SK-N-SH treated with all-trans-retinoic acid at 6 μM for 48 hours (cell line): ENCODE measurements around the gene YPEL3.

Experiments
- ATAC-seq: fragments of 200-7000 bp; cut with Tn5 transposase; 3 replicates; pipeline ENCODE4 v1.9.1; 2020; ENCODE audit warnings: mild to moderate bottlenecking, moderate library complexity
- ARNTL ChIP-seq: fragments of 450-650 bp; formaldehyde crosslinking; IDR thresholded peaks from 2 replicates; pipeline ENCODE4 v1.5.0; 2020; ENCODE audit warnings: low read depth, mild to moderate bottlenecking, moderate library complexity, borderline replicate concordance
- BACH2 ChIP-seq: fragments of 250-450 bp; sonication (Bioruptor Pico); IDR thresholded peaks from 2 replicates; pipeline ENCODE4 v1.9.0; 2021; ENCODE audit warnings: mild to moderate bottlenecking, borderline replicate concordance
- CSDC2 ChIP-seq: fragments of 250-450 bp; sonication (Bioruptor Pico); IDR thresholded peaks from 2 replicates; pipeline ENCODE4 v1.5.0; 2020; ENCODE audit warnings: mild to moderate bottlenecking, moderate library complexity
- ESRRG ChIP-seq: fragments of 250-450 bp; sonication (Bioruptor Pico); IDR thresholded peaks from 2 replicates; pipeline ENCODE4 v1.6.1; 2021; ENCODE audit warnings: mild to moderate bottlenecking
- GLIS3 ChIP-seq: fragments of 250-450 bp; sonication (Bioruptor Pico); IDR thresholded peaks from 2 replicates; pipeline ENCODE4 v1.5.0; 2020; ENCODE audit warnings: mild to moderate bottlenecking, moderate library complexity
- ISL1 ChIP-seq: fragments of 250-450 bp; sonication (Bioruptor Pico); IDR thresholded peaks from 2 replicates; pipeline ENCODE4 v2.1.2; 2022; ENCODE audit warnings: mild to moderate bottlenecking, moderate library complexity
- OSR1 ChIP-seq: fragments of 250-450 bp; sonication (Bioruptor Pico); IDR thresholded peaks from 2 replicates; pipeline ENCODE4 v1.8.0; 2022; ENCODE audit warnings: moderate library complexity, mild to moderate bottlenecking, inconsistent platforms
- POU6F1 ChIP-seq: fragments of 250-450 bp; sonication (Bioruptor Pico); IDR thresholded peaks from 2 replicates; pipeline ENCODE4 v1.8.0; 2021; ENCODE audit warnings: low read depth, mild to moderate bottlenecking, moderate library complexity, borderline replicate concordance
- PPARA ChIP-seq: fragments of 250-450 bp; sonication (Bioruptor Pico); IDR thresholded peaks from 2 replicates; pipeline ENCODE4 v1.5.0; 2020; ENCODE audit warnings: mild to moderate bottlenecking, borderline replicate concordance
- SNAI2 ChIP-seq: fragments of 250-450 bp; sonication (Bioruptor Pico); IDR thresholded peaks from 2 replicates; pipeline ENCODE4 v1.5.0; 2020; ENCODE audit warnings: mild to moderate bottlenecking, moderate library complexity
- TCF4 ChIP-seq: fragments of 250-450 bp; sonication (Bioruptor Pico); IDR thresholded peaks from 2 replicates; pipeline ENCODE4 v1.8.0; 2021; ENCODE audit warnings: mild to moderate bottlenecking, moderate library complexity, borderline replicate concordance
- TSHZ2 ChIP-seq: fragments of 250-450 bp; sonication (Bioruptor Pico); IDR thresholded peaks from 2 replicates; pipeline ENCODE4 v1.5.0; 2020; ENCODE audit warnings: mild to moderate bottlenecking, moderate library complexity
- ZC3H10 ChIP-seq: fragments of 250-450 bp; sonication (Bioruptor Pico); IDR thresholded peaks from 2 replicates; pipeline ENCODE4 v1.5.1; 2021; ENCODE audit warnings: mild to moderate bottlenecking, moderate library complexity
- ZFP3 ChIP-seq: fragments of 250-450 bp; sonication (Bioruptor Pico); IDR thresholded peaks from 2 replicates; pipeline ENCODE4 v1.5.0; 2020; ENCODE audit warnings: mild to moderate bottlenecking, moderate library complexity
- ZFP30 ChIP-seq: fragments of 450-650 bp; formaldehyde crosslinking; IDR thresholded peaks from 2 replicates; pipeline ENCODE4 v1.5.0; 2022; ENCODE audit warnings: mild to moderate bottlenecking, moderate library complexity
- ZNF70 ChIP-seq: fragments of 450-650 bp; formaldehyde crosslinking; IDR thresholded peaks from 2 replicates; pipeline ENCODE4 v1.5.0; 2020; ENCODE audit warnings: mild to moderate bottlenecking, moderate library complexity
- ZNF8 ChIP-seq: fragments of 450-650 bp; formaldehyde crosslinking; IDR thresholded peaks from 2 replicates; pipeline ENCODE4 v1.5.0; 2020; ENCODE audit warnings: mild to moderate bottlenecking, moderate library complexity
- TF ChIP-seq, protein P1 (sequence below): fragments of 250-450 bp; sonication (Bioruptor Pico); IDR thresholded peaks from 2 replicates; pipeline ENCODE4 v1.8.0; 2020; ENCODE audit warnings: mild to moderate bottlenecking, moderate library complexity, borderline replicate concordance
- TF ChIP-seq, protein P2 (sequence below): fragments of 250-450 bp; sonication (Bioruptor Pico); IDR thresholded peaks from 2 replicates; pipeline ENCODE4 v1.5.1; 2021; ENCODE audit warnings: mild to moderate bottlenecking, moderate library complexity

Gene YPEL3

GRCh38 chr16:30124985-30125379 is 29.0 kb upstream of the YPEL3 start:
- TF ChIP-seq, protein P1, sequence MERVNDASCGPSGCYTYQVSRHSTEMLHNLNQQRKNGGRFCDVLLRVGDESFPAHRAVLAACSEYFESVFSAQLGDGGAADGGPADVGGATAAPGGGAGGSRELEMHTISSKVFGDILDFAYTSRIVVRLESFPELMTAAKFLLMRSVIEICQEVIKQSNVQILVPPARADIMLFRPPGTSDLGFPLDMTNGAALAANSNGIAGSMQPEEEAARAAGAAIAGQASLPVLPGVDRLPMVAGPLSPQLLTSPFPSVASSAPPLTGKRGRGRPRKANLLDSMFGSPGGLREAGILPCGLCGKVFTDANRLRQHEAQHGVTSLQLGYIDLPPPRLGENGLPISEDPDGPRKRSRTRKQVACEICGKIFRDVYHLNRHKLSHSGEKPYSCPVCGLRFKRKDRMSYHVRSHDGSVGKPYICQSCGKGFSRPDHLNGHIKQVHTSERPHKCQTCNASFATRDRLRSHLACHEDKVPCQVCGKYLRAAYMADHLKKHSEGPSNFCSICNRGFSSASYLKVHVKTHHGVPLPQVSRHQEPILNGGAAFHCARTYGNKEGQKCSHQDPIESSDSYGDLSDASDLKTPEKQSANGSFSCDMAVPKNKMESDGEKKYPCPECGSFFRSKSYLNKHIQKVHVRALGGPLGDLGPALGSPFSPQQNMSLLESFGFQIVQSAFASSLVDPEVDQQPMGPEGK (CRISPR knock-in tag): no peak
- TF ChIP-seq TSHZ2 (no peak), BACH2 (CRISPR knock-in tag) (no peak), SNAI2 (no peak), PPARA (CRISPR knock-in tag) (no peak), ZFP3 (CRISPR knock-in tag) (no peak), ISL1 (CRISPR knock-in tag) (no peak)
- ATAC-seq: no peak

DNA sequence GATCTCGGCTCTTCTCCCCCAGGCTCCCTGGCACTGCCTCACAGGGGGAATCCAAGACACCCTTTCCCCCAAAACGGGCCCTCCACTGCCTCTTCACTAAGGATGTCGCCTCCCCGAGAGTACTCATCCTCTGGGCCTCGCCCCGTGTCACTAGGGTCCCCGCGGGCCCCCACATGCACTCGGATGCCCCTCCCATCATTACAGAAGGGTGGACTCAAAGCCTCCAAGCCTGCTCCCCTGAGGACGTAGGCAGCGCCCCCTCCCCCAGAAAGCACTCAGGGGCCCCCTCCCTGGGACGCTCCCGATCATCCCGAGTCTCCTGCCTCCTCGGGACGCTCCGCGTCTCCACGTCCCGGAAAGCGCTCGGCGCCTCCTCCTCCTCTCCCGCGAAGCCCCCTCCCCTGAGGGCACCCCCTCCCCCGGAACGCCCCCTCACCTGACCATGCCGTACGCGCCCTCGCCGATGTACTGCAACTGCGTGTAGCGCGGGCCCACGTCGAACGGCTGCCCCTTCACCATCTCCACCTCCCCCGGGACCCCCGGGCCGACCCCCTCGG is 26.7 kb upstream of the YPEL3 start:
- no peak for TF ChIP-seq ISL1 (CRISPR knock-in tag)
- no peak for TF ChIP-seq ZNF8 (CRISPR knock-in tag)
- no peak for TF ChIP-seq GLIS3 (CRISPR knock-in tag)
- no peak for TF ChIP-seq ZC3H10 (CRISPR knock-in tag)
- TF ChIP-seq, protein P1 (CRISPR knock-in tag): 0 out of 2 replicates have a peak, but pooled peaks have one; percentile 35
- TF ChIP-seq ESRRG: no peak
- TF ChIP-seq SNAI2: no peak
- TF ChIP-seq ZNF70: no peak
- ATAC-seq: peak; percentile 36

DNA sequence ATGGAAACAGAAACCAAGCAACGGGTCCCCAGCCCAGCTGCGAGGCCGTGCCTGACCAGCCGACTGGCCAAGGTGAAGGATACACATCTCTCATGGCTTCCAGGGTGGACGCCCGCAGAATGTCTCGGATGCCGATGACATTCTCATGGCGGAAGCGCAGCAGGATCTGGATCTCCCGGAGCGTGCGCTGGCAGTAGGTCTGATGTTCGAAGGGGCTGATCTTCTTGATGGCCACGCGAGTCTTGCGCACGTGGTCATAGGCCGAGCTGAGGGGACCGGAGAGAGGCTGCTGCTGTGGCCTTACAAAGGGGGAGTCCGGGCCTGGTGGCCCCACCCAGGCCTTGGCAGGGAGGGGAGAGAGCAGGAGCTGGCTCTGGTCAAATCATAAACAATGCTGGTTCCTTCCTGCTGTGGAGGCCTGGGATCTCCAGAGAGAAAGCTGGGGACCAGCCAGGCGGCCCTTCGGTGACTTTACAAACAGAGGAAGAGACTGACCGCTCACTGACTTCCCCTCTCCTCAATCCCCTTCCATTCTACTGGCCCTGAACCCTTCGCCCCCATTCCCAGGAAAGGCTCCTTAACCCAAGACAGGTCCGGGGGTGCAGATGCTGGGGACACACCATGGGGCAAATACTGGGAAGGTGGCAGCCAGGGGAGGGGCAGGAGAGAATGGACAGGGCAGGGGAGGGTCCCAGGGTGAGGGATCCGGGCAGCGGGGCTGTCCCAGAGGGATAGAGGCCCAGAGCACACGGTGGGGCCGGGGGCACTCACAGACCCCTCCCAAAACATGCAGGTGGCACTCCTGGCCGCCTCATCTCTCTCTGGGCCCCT is 25.9 kb upstream of the YPEL3 start:
- TF ChIP-seq BACH2 (CRISPR knock-in tag) (no peak), ARNTL (CRISPR knock-in tag) (no peak), POU6F1 (CRISPR knock-in tag) (no peak), TSHZ2 (no peak), TCF4 (CRISPR knock-in tag) (no peak), OSR1 (no peak), PPARA (CRISPR knock-in tag) (no peak), ESRRG (no peak), ZFP30 (CRISPR knock-in tag) (no peak), GLIS3 (CRISPR knock-in tag) (no peak), ZFP3 (CRISPR knock-in tag) (no peak), CSDC2 (CRISPR knock-in tag) (no peak), SNAI2 (no peak)
- TF ChIP-seq, protein P2, sequence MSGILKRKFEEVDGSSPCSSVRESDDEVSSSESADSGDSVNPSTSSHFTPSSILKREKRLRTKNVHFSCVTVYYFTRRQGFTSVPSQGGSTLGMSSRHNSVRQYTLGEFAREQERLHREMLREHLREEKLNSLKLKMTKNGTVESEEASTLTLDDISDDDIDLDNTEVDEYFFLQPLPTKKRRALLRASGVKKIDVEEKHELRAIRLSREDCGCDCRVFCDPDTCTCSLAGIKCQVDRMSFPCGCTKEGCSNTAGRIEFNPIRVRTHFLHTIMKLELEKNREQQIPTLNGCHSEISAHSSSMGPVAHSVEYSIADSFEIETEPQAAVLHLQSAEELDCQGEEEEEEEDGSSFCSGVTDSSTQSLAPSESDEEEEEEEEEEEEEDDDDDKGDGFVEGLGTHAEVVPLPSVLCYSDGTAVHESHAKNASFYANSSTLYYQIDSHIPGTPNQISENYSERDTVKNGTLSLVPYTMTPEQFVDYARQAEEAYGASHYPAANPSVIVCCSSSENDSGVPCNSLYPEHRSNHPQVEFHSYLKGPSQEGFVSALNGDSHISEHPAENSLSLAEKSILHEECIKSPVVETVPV (CRISPR knock-in tag): no peak
- ATAC-seq: no peak
